ENCODE data around the gene TMEM132E.

The TMEM132E gene

DNA sequence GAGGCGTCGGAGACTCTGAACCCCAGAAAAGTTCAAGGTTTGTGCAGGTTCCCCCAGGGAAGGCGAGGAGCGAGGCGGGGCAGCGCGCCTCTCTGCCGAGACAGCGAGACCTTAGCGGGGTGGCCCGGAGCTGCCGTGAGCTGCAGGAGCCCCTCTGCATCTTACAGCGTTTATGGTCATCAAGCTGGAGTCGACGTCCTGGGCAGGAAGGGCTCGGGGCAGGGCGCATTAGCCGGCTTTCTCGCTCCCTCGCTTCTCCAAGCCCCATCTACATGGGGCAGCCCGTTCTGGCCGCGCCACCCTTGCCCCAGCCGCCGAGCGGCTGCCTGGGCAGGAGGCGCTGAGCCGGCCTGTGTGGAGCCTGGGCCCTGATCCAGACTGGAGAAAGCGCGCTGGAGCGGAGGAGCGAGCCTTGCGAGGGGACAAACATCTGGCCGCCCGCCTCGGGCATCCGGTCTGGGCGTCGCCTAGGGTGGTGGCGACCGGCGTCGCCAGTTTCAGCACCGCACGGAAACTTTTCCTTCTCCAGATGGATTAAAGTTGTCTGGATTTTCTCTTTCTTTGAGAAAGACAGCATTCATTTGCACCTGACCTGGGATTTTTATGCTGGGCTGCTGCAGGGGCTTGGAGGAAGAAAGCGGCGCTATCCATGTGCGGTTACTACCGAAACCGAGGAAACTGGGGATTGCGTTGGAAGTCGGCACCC lies 750 bp downstream of the TMEM132E start:
- Histone ChIP-seq H3K9ac (ENCODE audit: low read length) (no peak overlapping the region), H3K4me2 (ENCODE audit: low read length) (no peak overlapping the region), H3K27me3 (ENCODE audit: low read depth, low read length) (peaks cover 39% of the 10 kb centered on the region), H3K4me3 (ENCODE audit: low read length) (no peak overlapping the region), H4K20me1 (ENCODE audit: insufficient read depth, low read length) (no peaks in the 10 kb centered on the region), H3K36me3 (replicated peaks; ENCODE audit: low read depth, low read length) (no peaks in the 10 kb centered on the region), H3K79me2 (ENCODE audit: low read length) (no peaks in the 10 kb centered on the region), H3K4me1 (ENCODE audit: low read length) (no peaks in the 10 kb centered on the region), H2AFZ (ENCODE audit: low read depth, low read length) (no peak overlapping the region), H3K9me3 (ENCODE audit: insufficient read depth, low read length) (no peaks in the 10 kb centered on the region), H3K27ac (ENCODE audit: low read length) (no peak overlapping the region)
- no peak for TF ChIP-seq CTCF (IDR thresholded peaks at IDR 0.05; ENCODE audit: low read depth, low read length)
- TF ChIP-seq EZH2phosphoT487 (IDR thresholded peaks at IDR 0.05; ENCODE audit: low read depth), result no peak

- H4K20me1 ChIP-seq (ENCODE audit: insufficient read depth, low read length), result no peaks in the 10 kb centered on the region
Measured at GRCh38 chr17:34580685-34581445, 1.5 kb downstream of the TMEM132E start.

GRCh38 chr17:34581446-34582184 lies 2.2 kb downstream of the TMEM132E start:
- TF ChIP-seq CTCF (IDR thresholded peaks at IDR 0.05; ENCODE audit: low read depth, low read length), result no peak
- no peak for TF ChIP-seq EZH2phosphoT487 (IDR thresholded peaks at IDR 0.05; ENCODE audit: low read depth)
- H4K20me1 ChIP-seq (ENCODE audit: insufficient read depth, low read length), result no peaks in the 10 kb centered on the region
- H3K27ac ChIP-seq (ENCODE audit: low read length), result no peak overlapping the region
- H3K9ac ChIP-seq (ENCODE audit: low read length), result no peak overlapping the region
- H3K4me1 ChIP-seq (ENCODE audit: low read length), result no peaks in the 10 kb centered on the region
- H2AFZ ChIP-seq (ENCODE audit: low read depth, low read length), result no peak overlapping the region
- no peaks in the 10 kb centered on the region for H3K9me3 ChIP-seq (ENCODE audit: insufficient read depth, low read length)
- H3K4me3 ChIP-seq (ENCODE audit: low read length), result no peak overlapping the region
- H3K4me2 ChIP-seq (ENCODE audit: low read length), result no peak overlapping the region
- peaks cover 41% of the 10 kb centered on the region for H3K27me3 ChIP-seq (ENCODE audit: low read depth, low read length)
- no peaks in the 10 kb centered on the region for H3K36me3 ChIP-seq (replicated peaks; ENCODE audit: low read depth, low read length)
- H3K79me2 ChIP-seq (ENCODE audit: low read length), result no peaks in the 10 kb centered on the region

More at GRCh38 chr17:34580685-34581445, 1.5 kb downstream of the TMEM132E start:
- Histone ChIP-seq H2AFZ (ENCODE audit: low read depth, low read length) (no peak overlapping the region), H3K27ac (ENCODE audit: low read length) (no peak overlapping the region), H3K9ac (ENCODE audit: low read length) (no peak overlapping the region), H3K36me3 (replicated peaks; ENCODE audit: low read depth, low read length) (no peaks in the 10 kb centered on the region), H3K27me3 (ENCODE audit: low read depth, low read length) (peaks cover 42% of the 10 kb centered on the region), H3K4me3 (ENCODE audit: low read length) (no peak overlapping the region), H3K4me1 (ENCODE audit: low read length) (no peaks in the 10 kb centered on the region), H3K79me2 (ENCODE audit: low read length) (no peaks in the 10 kb centered on the region), H3K9me3 (ENCODE audit: insufficient read depth, low read length) (no peaks in the 10 kb centered on the region), H3K4me2 (ENCODE audit: low read length) (no peak overlapping the region)
- TF ChIP-seq CTCF (IDR thresholded peaks at IDR 0.05; ENCODE audit: low read depth, low read length) (no peak), EZH2phosphoT487 (IDR thresholded peaks at IDR 0.05; ENCODE audit: low read depth) (no peak)

Data from OCI-LY3 (cell line).